HG03135 (cell line): ENCODE results near the gene SEMA3E.
"Not testable (repeated sequence)": the region's sequence is repeated elsewhere in the genome, so short reads cannot be mapped to it uniquely, and the experiment has no call there.

Source experiments
- ATAC-seq: cut with Tn5 transposase; IDR thresholded peaks from one replicate; pipeline ENCODE4 v1.9.1; 2021; ENCODE audit warnings: mild to moderate bottlenecking, moderate library complexity; ENCODE audit not compliant: unreplicated experiment

The SEMA3E gene

GRCh38 chr7:83457022-83457892 lies 191.7 kb downstream of the SEMA3E start:
- no peak for ATAC-seq

- no peak for ATAC-seq
These were observed 192.5 kb downstream of the SEMA3E start for GRCh38 chr7:83456413-83456812.

GRCh38 chr7:83455612-83456011 lies 193.3 kb downstream of the SEMA3E start:
- ATAC-seq: no peak

- no peak for ATAC-seq
These were observed 196.7 kb downstream of the SEMA3E start for GRCh38 chr7:83452256-83452655.

- ATAC-seq: no peak
These were observed 197.4 kb downstream of the SEMA3E start for GRCh38 chr7:83451501-83452045.

- ATAC-seq: no peak
These were observed 199.2 kb downstream of the SEMA3E start for GRCh38 chr7:83449781-83450180.

GRCh38 chr7:83447681-83448080 lies 201.3 kb downstream of the SEMA3E start:
- no peak for ATAC-seq

GRCh38 chr7:83446102-83446669 lies 202.8 kb downstream of the SEMA3E start:
- no peak for ATAC-seq

GRCh38 chr7:83442911-83443310 lies 206.0 kb downstream of the SEMA3E start:
- no peak for ATAC-seq

- no peak for ATAC-seq
These were observed 209.9 kb downstream of the SEMA3E start for GRCh38 chr7:83439026-83439425.

GRCh38 chr7:83430289-83430688 lies 218.7 kb downstream of the SEMA3E start:
- ATAC-seq: not testable (repeated sequence)

GRCh38 chr7:83429493-83429892 lies 219.4 kb downstream of the SEMA3E start:
- no peak for ATAC-seq

- no peak for ATAC-seq
These were observed 221.1 kb downstream of the SEMA3E start for GRCh38 chr7:83427884-83428283.

GRCh38 chr7:83426325-83426724 lies 222.6 kb downstream of the SEMA3E start:
- ATAC-seq: no peak

GRCh38 chr7:83419013-83419412 lies 229.9 kb downstream of the SEMA3E start:
- ATAC-seq: no peak

GRCh38 chr7:83415840-83416239 lies 233.1 kb downstream of the SEMA3E start:
- ATAC-seq: no peak

GRCh38 chr7:83414947-83415346 lies 234.0 kb downstream of the SEMA3E start:
- ATAC-seq: no peak

- ATAC-seq: no peak
These were observed 235.1 kb downstream of the SEMA3E start for GRCh38 chr7:83413831-83414230.

- ATAC-seq: no peak
These were observed 235.5 kb downstream of the SEMA3E start for GRCh38 chr7:83413424-83413823.

- no peak for ATAC-seq
These were observed 237.8 kb downstream of the SEMA3E start for GRCh38 chr7:83410989-83411591.

GRCh38 chr7:83394776-83395175 lies 254.2 kb downstream of the SEMA3E start:
- ATAC-seq: no peak

- no peak for ATAC-seq
These were observed 260.5 kb downstream of the SEMA3E start for GRCh38 chr7:83388436-83388835.
